ENCODE measurements around the gene PXDN. TPM values are rescaled to one million over a fixed set of nuclear protein-coding genes. Genes with fewer than 3 reads are reported as not detected.

PXDN gene
- total and polyA plus RNA-seq, 10 of the 15 experiments (the other 5 are each of a cell fraction or from before 2014, with no cell fraction given) = 0.12 to 0.69 (median 0.23) TPM; not detected in 5

GRCh38 chr2:1687254-1687653, 57.1 kb downstream of the PXDN start:
- ChIA-PET CTCF (no interaction called here), RAD21 (ENCODE audit: unreplicated experiment) (no interaction called here), POLR2A (no interaction called here), SMC1A (ENCODE audit: uncharacterized antibody, unreplicated experiment) (no interaction called here)
- Histone ChIP-seq H3K27ac (ENCODE audit: control insufficient read depth, insufficient read depth) (no peak overlapping the region), H3K79me2 (ENCODE audit: control insufficient read depth, insufficient read depth, low read length) (no peaks in the 10 kb centered on the region), H3K4me3 (no peak overlapping the region), H3K36me3 (ENCODE audit: control insufficient read depth in 2 of 2, insufficient read depth in 2 of 2, low read length in 1 of 2) (no peaks in the 10 kb centered on the region), H4K20me1 (ENCODE audit: control insufficient read depth, insufficient read depth) (no peaks in the 10 kb centered on the region), H3K4me2 (ENCODE audit: control insufficient read depth, insufficient read depth) (no peak overlapping the region), H3K9ac (ENCODE audit: control insufficient read depth, insufficient read depth, low read length) (no peak overlapping the region), H3K27me3 (replicated peaks in 1 of 2; ENCODE audit: control insufficient read depth in 2 of 2, insufficient read depth in 2 of 2, low read length in 1 of 2) (no peaks in the 10 kb centered on the region), H3K9me3 (replicated peaks; ENCODE audit: control insufficient read depth, insufficient read depth, low read length) (no peaks in the 10 kb centered on the region), H2AFZ (ENCODE audit: control insufficient read depth, low read depth, low read length) (no peak overlapping the region), H3K4me1 (ENCODE audit: control insufficient read depth, insufficient read depth, low read length) (no peaks in the 10 kb centered on the region)
- no TSS peak for BruUV-seq (replicated peaks)
- no peak for ATAC-seq
- 35% methylated on average over 12 of the region's 14 CpGs for WGBS (ENCODE audit: insufficient coverage, insufficient replicate concordance, low lambda C conversion rate, missing lambda C conversion rate)
- intact Hi-C loops (cut with micrococcal nuclease; ENCODE audit: unreplicated experiment) = no loop called here
- DNase-seq (ENCODE audit: low read depth, low spot score) = no peak
- no peak for FAIRE-seq
- no peak for TF ChIP-seq WRNIP1 (IDR thresholded peaks at IDR 0.05; ENCODE audit: borderline replicate concordance, low read depth, low read length)
- TF ChIP-seq KDM1A (IDR thresholded peaks at IDR 0.05; ENCODE audit: borderline replicate concordance) = no peak
- TF ChIP-seq NFXL1 (IDR thresholded peaks at IDR 0.05; ENCODE audit: borderline replicate concordance) = no peak
- TF ChIP-seq HDAC6 (IDR thresholded peaks at IDR 0.05; ENCODE audit: unreplicated experiment) = no peak
- no peak for TF ChIP-seq ZZZ3 (IDR thresholded peaks at IDR 0.05; ENCODE audit: control insufficient read depth, insufficient read length, low read depth)
- TF ChIP-seq POLR2AphosphoS2 (IDR thresholded peaks at IDR 0.05; ENCODE audit: low read depth, low read length) = no peak
- TF ChIP-seq RUNX3 (IDR thresholded peaks at IDR 0.05; ENCODE audit: low read length) = no peak
- TF ChIP-seq ELK1 (IDR thresholded peaks at IDR 0.05; ENCODE audit: low read depth, low read length) = no peak
- TF ChIP-seq NBN (IDR thresholded peaks at IDR 0.05) = no peak
- TF ChIP-seq SRF (IDR thresholded peaks at IDR 0.05; ENCODE audit: low read depth in 2 of 2, low read length in 2 of 2) = no peak
- no peak for TF ChIP-seq IRF4 (IDR thresholded peaks at IDR 0.05; ENCODE audit: low read depth, low read length)
- TF ChIP-seq RB1 (IDR thresholded peaks at IDR 0.05; ENCODE audit: borderline replicate concordance) = no peak
- TF ChIP-seq TBL1XR1 (IDR thresholded peaks at IDR 0.05; ENCODE audit: low read depth, low read length) = no peak
- in situ Hi-C loops (cut with MboI) = no loop called here

Measured in GM12878 (cell line).